ENCODE results near the gene RPS6KA1.
"Not testable (repeated sequence)": the region's sequence is repeated elsewhere in the genome, so short reads cannot be mapped to it uniquely, and the experiment has no call there.

Gene RPS6KA1

DNA sequence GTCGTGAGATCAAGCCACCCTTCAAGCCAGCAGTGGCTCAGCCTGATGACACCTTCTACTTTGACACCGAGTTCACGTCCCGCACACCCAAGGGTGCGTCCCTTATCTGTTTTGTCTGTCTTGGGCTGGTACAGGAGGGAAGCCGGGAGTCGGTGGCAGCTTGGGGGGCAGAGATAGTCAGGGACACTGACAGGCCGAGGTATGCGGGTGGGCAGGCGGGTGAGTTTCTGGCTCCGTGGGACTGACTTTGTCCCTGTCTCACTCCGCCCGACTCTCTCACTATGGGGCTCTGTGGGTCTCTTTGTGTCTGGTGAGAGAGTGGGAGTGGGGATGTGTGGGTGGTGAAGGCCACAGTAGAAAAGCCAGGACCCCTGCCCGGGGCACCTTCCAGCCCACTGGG lies 27.4 kb downstream of the RPS6KA1 start:
- no peak for DNase-seq

DNA sequence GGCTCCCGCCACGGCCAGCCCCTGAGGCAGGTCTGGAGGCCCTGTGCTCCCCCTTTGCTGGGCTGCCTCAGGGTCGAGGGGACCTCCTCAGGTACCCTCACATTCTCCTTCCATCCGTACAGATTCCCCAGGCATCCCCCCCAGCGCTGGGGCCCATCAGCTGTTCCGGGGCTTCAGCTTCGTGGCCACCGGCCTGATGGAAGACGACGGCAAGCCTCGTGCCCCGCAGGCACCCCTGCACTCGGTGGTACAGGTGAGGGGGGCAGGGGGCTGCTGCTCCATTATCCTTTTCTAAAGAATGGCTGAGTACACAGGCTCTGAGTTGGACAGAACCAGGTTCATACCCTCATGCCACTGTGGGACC lies 29.1 kb downstream of the RPS6KA1 start:
- no peak for DNase-seq

DNA sequence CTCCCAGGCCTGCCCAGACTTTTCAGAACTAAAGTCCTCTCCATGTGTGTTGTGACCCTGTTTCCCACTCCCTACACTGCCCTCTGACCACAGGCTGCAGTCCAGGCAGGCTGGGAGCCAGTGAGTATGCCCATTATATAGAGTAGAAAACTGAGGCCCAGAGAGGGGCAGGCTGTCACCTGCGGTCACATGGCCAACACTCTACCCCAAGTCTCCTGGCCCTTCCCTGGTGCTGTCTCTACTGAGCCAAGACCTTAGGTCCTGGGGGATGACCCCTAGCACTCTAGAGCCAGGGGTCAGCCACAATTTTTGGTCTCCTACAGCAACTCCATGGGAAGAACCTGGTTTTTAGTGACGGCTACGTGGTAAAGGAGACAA lies 30.8 kb downstream of the RPS6KA1 start:
- no peak for DNase-seq

DNA sequence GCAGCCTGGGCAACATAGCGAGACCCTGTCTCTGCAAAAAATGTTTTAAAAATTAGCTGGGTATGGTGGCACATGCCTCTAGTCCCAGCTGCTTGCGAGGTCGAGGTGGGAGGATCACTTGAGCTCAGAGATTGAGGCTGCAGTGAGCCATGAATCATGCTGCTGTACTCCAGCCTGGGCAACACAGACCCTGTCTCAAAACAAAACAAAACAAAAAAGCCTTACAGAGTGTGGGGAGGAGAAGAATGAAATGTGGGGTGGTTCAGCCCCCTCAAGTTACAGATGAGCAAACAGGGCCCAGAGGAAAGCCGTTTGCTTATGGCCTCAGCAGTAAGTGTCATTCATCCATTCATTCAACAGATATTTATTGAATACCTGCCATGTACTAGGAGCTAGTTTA lies 40.7 kb downstream of the RPS6KA1 start:
- DNase-seq, result no peak

DNA sequence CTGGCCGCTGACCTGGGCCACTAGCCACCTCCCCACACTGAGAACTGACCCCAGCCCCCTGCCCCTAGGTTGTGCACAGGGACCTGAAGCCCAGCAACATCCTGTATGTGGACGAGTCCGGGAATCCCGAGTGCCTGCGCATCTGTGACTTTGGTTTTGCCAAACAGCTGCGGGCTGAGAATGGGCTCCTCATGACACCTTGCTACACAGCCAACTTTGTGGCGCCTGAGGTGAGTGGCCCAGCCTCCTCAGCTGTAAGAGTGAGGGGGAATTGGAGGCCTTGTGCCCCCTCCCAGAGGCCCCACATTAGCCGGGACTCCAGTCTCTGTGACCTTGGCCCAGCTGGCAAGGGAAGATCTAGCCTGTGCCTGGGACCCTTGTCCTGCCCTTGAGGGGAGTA lies 41.8 kb downstream of the RPS6KA1 start:
- no peak for DNase-seq

DNA sequence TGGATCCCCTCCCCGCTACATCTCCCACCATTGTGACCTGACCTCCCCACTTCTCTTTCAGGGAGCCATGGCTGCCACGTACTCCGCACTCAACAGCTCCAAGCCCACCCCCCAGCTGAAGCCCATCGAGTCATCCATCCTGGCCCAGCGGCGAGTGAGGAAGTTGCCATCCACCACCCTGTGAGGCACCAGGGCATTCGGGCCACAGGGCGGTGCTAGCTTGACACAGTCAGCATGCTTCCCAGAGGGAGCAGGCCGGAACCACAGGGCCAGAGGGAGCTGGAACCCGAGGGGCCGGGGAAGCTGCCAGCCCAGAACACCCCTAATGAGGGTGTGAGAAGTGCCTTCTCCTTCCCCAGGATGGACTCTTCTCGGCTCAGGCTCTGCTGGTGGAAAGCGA lies 44.5 kb downstream of the RPS6KA1 start:
- no peak for DNase-seq

DNA sequence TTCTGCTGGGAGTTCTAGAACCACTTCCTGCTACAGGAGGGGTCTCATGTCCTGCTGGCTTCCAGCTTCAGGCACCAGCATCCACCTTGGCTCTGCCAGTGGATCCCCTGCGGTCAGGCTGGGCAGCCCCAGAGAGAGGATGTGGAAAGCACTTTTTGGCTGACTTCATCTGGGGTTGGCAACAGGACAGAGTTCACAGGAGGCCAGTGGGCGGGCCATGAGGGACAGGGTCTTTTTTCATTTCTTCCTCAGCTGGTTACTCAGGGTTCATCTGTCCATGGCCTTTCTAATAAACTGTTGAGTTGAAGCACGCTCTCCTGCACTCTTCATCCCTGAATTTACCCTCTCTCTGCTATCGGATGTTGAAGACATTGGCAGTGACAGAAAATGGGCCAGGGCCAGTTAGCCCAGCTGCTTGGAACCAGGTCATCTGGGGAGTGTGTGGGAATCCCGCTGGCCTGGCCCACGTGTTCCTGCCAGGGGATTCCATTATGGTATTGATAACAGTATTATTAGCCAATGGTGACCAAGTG lies 45.2 kb downstream of the RPS6KA1 start:
- no peak for DNase-seq

DNA sequence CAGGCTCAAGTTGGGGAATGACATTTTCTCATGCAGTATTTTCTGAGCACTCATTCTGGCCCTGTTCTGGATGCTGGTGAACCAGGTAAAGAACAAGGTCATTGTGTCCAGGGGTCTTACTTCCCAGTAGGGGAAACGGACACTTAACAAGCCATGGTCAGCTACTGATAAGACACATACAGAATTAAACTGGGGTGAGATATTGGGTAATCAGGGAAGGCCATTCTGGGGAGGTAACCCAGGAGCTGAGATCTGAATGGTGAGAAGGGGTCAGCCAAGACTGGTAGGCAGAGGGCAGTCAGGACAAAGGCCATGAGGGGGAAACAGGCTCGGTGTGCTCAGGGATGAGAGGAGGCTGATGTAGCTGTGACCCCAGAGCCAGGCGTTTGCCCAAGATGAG lies 45.8 kb downstream of the RPS6KA1 start:
- no peak for DNase-seq

DNA sequence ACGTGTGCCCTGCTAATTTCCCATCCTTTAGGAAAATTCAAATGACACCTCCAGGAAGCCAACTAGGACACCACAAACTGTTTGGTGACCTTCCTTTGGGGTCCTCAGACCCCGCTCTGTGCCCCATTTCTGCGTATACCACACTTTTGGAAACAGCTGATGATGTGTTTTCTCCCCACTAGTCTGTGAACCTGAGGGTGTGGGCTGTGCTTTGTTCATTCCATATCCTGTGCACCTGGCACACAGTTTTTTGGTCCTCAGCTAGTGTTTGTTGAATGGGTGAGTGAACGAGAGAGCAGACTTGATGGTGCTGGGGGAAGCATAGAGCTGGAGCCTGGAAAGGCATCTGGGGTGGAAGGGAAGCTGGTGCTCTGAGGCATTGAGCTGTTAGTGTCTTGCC lies 48.6 kb downstream of the RPS6KA1 start:
- no peak for DNase-seq

DNA sequence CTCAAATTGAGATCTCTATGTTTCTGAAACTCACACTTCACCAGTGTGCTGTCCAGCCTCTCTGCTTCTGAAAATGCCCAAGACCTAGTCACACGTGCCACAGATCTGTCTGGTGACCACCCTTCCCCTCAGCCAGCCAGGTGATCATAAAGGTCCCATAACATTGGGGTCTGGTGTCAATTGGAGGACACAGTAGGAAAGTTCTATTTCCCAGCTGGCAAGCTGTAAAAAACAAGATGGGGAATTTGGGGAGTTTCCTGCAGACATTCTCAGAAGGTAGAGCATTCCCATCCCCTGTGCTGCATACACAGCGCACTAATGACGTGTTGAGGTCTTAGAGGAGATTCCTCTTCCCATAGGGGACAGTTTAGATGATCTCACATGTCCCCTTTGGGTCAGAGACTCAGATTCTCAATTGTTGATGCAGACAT lies 50.1 kb downstream of the RPS6KA1 start:
- DNase-seq, result no peak

DNA sequence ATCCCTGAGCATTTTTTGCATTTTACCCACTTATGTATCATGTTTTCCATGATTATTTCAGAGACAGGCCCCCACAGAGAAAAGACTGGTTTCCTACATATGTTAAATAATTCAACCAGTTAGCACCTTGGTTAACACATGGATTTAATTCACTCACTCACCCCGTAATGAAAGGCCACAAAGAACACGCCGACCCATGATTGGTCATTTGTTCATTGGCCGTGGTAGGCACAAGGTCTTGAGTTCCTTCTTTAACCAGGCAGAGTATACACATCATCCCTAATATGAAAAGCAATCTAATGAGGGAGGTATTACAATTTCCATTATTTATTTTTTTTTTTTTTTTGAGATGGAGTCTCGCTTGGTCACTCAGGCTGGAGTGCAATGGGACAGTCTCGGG lies 50.6 kb downstream of the RPS6KA1 start:
- no peak for DNase-seq

DNA sequence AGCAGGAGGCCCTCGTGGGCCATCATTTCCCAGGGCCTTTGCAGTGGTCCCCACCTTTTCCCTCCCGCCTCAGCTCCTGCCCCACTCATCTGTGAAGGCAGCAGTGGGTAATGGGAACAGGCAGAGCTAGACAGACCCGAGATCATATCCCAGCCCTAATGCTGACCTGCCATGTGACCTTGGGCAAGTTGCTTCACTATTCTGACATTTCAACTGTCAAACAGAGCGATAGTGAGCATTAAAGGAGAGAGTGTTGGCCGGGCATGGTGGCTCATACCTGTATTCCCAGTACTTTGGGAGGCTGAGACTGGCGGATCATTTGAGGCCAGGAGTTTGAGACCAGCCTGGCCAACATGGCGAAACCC lies 51.7 kb downstream of the RPS6KA1 start:
- DNase-seq, result no peak

DNA sequence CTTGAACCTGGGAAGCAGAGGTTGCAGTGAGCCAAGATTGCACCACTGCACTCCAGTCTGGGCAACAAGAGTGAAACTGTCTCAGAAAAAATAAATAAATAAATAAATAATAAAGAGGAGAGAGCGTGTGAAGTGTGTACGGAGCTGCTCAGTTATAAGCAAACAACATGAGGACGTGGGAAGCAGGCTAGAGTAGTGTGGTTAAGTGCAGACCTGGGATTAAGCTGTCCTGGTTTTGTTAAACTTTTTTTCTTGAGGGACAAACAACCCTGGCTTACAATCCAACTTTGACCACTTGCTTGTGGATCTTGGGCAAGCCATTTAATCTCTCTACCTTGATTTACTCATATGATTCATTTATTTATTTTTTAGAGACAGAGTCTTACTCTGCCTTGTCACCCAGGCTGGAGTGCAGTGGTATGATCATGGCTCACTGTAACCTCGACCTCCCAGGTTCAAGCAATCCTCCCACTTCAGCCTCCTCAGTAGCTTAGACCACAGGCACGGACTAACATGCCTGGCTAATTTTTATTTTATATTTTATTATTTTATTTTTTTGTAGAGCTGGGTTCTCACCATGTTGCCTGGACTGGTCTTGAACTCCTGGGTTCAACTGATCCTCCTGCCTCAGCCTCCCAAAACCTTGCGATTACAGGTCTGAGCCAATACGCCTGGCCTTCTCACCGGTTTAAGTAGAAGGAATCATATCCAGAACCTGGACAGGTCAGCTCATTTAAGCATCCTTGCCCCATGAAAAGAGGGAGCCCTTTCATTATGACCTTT lies 52.7 kb downstream of the RPS6KA1 start:
- DNase-seq, result no peak

DNA sequence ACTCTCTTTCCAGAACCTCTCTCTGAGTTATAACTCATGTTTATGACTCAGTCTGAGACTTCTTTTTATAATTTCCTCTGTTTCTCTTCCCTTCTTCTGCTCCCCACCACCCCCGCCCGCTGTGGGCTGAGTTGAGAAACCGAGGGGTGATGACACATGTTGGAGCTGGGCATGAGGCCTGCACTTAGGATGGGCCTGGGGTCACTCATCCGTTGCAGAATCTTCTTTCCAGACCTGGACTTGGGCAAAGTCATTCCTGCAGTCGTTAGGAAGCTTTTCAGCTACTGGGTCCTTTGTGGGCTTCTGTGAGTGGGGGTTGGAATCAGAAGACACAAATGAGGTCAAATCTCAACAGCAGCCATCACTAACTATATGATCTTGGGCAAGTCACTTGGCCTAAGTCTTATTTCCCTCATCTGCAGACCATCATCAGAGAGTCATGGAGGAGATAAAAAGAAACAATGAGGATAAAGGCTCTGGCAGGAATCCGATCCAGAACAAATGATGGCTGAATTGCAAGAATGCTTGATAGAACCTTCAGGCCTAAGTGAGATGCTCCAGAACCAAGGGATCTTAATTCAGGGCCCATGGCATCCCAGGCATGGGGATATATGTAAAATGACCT lies 53.4 kb downstream of the RPS6KA1 start:
- DNase-seq, result no peak

DNA sequence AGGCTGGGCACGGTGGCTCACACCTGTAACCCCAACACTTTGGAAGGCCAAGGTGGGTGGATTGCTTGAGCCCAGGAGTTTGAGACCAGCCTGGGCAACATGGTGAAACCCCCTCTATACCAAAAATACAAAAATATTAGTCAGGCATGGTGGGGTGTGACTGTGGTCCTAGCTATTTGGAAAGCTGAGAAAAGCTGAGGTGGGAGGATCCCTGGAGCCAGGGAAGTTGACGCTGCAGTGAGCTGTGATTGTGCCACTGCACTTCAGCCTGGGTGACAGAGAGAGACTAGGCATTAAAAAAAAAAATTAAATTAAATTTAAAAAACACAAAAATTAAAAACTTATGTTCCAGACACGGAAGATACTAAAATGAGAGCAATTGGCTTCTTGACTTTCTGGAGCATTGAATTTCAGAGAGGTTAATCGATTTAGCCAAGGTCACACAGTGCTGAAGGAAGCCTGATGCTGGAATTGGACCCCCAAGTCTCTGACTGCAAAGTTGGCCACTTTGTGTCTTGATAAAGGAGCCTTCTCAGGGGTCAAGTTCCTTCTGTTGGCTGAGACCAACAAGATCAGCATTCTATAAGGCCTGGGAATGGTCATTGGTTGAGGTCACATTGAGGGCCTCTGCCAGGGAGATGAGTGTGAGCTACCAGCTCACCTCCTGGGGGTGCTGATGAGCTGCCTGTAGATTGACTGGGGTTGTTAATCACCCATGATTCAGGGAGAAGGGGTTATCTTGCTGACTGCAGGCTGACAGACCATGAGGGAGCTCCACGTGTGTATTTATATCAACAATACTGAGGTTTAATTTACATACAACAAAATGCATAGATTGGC lies 54.3 kb downstream of the RPS6KA1 start:
- DNase-seq, result no peak

DNA sequence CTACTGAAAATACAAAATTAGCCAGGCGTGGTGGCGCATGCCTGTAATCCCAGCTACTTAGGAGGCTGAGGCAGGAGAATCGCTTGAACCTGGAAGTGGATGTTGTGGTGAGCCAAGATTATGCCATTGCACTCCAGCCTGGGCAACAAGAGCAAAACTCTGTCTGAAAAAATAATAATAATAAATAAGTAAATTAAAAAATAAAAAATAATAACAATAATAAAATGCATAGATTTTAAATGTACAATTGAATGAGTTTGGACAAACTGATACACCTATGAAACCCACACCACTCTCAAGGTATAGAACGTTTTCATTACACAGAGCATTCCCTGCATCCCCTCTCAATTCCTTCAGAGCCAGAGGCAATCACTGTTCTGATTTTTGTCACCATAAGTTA lies 55.0 kb downstream of the RPS6KA1 start:
- not testable (repeated sequence) for DNase-seq

DNA sequence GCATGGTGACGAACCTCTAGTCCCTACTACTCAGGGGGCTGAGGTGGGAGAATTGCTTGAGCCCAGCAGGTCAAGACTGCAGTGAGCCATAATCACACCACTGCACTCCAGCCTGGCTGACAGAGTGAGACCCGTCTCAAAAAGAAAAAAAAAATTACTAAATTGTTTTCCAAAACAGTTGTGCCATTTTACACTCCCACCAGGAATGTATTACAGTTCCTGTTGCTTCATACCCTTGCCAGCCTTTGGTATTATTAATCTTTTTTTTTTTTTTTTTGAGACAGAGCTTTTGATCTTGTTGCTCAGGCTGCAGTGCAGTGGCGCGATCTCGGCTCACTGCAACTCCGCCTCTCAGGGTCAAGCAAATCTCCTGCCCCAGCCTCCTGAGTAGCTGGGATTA lies 55.9 kb downstream of the RPS6KA1 start:
- DNase-seq, result no peak

DNA sequence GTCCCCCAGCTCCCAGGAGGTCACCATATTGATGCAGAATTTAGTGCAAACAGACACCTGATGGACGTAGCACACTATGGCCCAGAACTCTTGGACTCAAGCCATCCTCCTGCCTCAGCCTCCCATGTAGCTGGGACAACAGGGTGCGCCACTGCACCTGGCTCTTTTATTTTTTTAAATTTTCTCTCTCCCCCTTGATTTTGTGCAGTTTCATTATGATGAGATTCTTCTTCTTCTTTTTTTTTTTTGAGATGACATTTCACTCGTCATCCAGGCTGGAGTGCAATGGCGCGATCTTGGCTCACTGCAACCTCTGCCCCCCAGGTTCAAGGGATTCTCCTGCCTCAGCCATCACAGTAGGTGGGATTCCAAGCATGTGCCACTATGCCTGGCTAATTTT lies 63.8 kb downstream of the RPS6KA1 start:
- no peak for DNase-seq

DNA sequence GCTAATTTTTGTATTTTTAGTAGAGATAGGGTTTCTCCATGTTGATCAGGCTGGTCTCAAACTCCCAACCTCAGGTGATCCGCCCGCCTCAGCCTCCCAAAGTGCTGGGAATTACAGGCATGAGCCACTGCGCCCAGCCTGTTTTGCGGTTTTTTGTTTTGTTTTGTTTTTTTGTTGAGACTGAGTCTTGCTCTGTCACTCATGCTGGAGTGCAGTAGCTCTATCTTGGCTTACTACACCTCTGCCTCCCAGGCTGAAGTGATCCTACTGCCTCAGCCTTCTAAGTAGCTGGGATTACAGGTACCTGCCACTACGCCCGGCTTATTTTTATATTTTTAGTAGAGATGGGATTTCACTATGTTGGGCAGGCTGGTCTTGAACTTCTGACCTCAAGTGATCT lies 65.0 kb downstream of the RPS6KA1 start:
- DNase-seq, result not testable (repeated sequence)

DNA sequence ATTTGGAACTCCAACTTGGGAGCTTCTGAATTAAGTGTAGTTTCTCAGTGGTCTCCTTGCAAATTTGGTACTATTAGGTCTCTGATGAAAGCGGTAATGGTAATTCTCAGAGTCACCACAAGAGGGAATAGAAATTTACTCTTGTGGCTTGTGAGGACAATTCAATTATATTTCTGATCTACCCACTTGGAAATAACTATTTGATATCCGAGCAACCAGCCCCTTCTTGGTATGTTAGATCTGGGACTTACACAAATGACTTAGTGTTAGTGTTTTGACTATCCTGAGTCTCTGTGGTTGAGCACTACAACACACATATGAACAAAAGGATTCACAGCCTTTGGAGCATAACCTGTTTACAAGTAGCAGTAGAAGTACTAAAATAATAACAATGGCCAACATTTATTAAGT lies 68.1 kb downstream of the RPS6KA1 start:
- DNase-seq, result peak; percentile 60

DNA sequence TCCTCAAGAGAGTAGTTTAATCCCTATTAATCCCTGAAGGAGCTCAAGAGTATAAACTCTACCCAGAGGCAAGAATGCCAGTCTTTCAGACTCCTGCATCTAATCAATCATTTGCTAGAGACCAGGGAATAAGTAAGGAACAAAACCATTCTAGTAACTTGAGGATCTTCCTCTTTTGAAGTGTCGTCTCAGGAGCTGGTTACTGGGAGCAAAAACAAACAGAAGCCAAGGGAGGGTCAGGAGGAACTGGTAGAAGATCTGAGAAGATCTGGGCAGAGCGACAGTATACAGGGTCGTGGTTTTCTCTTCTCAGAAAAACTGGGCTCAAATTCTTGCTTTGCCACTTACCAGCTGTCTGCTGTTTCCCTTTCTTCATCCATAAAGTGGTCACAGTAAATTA lies 69.3 kb downstream of the RPS6KA1 start:
- DNase-seq, result no peak

DNA sequence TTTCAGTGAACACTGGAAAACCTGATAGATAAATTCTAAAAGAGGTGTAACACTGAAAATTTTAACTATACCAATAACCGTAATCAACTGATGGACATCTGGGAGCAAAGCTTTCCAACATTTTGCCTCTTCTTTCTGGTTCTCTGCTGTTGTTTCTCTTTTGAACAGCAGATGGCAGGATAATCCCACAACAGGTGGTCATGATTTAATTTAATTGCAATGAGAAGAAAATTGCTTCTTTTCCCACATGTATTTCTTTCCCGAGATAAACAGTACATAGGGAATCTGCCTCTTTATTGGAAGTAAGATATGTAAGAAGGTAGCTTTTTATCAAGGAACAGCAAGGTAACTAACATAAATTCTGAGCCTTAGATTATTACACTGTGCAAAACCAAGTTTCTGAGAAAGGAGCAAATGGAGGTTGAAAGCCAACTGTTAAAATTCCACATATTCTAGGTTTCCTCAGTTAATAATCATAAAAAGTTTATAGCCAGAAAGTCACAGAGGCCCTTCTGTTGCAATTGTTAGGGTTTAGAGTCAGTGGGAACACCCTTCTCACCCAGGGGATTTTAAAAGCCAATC lies 72.9 kb downstream of the RPS6KA1 start:
- peak; percentile 64 for DNase-seq

DNA sequence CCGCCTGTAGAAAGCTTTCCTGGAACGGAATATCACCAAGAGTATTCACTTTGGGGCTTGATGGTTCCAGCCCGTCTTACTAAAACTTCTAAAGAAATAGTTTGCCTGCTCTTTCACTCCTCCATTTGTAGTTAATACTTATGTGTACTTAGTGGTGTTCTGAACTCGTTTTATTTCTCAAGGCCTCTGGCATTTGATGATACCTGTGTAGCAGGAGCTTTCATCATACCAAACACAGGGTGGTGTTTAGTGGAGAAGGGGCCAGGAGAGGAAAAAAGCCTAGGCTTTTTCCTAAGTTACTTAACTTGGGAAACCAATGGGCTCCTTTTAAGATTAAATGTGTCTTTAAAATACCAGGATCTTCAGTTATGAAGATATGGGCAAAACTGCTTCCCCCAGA lies 74.3 kb downstream of the RPS6KA1 start:
- DNase-seq, result no peak

DNA sequence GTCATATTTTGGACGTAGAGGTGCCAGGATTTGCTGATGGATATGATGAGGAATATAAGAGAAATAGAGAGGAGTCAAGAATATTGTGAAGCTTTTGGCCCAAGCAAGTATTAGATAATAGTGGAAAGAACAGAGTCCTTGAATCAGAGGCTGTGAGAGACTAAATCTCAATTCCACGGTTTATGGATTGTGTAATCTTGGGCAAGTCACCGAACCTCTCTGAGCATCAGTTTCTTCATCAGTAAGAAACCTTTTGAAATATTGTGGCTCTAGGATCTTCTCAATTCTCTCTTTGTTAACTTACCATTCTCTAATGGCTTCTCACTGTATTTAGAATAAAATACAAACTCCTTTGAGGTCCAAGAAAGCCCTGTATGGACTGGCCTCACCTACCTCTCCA lies 77.6 kb downstream of the RPS6KA1 start:
- DNase-seq, result no peak

Measured in NCI-H2029 treated with DMSO at 0.1 percent for 48 hours (cell line).